WERI-Rb-1 (cell line): ENCODE results near the gene ING3.
A peak's percentile ranks its signal among the peaks of the same experiment; 100 is the strongest.

Experiments
- DNase-seq: peaks from one replicate; pipeline ENCODE4 v3.0.0-alpha.2; 2020
- H3K27ac ChIP-seq: fragments of 250-450 bp; sonication (Bioruptor Pico); 2 replicates; pipeline ENCODE4 v1.5.1; 2020; ENCODE audit warnings: mild to moderate bottlenecking, moderate library complexity
- H3K27me3 ChIP-seq: fragments of 250-450 bp; sonication (Bioruptor Pico); 2 replicates; pipeline ENCODE4 v1.5.1; 2021; ENCODE audit warnings: mild to moderate bottlenecking, low read depth, moderate library complexity; ENCODE audit not compliant: insufficient read depth, severe bottlenecking
- H3K36me3 ChIP-seq: fragments of 250-450 bp; sonication (Bioruptor Pico); 2 replicates; pipeline ENCODE4 v1.5.1; 2020; ENCODE audit warnings: mild to moderate bottlenecking, moderate library complexity
- H3K4me3 ChIP-seq: 2 replicates; pipeline ENCODE4 v1.5.1; 2011; ENCODE audit warnings: low read depth, mild to moderate bottlenecking, control low read depth, low read length
- H3K9me3 ChIP-seq: fragments of 250-450 bp; sonication (Bioruptor Pico); 2 replicates; pipeline ENCODE4 v1.5.1; 2021; ENCODE audit warnings: mild to moderate bottlenecking, moderate library complexity; ENCODE audit not compliant: severe bottlenecking
- TF ChIP-seq, protein P1 (sequence below): IDR thresholded peaks from 2 replicates; pipeline ENCODE4 v1.5.1; 2011; ENCODE audit warnings: low read depth, mild to moderate bottlenecking, control low read depth, inconsistent platforms, low read length

The ING3 gene, protein sequence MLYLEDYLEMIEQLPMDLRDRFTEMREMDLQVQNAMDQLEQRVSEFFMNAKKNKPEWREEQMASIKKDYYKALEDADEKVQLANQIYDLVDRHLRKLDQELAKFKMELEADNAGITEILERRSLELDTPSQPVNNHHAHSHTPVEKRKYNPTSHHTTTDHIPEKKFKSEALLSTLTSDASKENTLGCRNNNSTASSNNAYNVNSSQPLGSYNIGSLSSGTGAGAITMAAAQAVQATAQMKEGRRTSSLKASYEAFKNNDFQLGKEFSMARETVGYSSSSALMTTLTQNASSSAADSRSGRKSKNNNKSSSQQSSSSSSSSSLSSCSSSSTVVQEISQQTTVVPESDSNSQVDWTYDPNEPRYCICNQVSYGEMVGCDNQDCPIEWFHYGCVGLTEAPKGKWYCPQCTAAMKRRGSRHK

DNA sequence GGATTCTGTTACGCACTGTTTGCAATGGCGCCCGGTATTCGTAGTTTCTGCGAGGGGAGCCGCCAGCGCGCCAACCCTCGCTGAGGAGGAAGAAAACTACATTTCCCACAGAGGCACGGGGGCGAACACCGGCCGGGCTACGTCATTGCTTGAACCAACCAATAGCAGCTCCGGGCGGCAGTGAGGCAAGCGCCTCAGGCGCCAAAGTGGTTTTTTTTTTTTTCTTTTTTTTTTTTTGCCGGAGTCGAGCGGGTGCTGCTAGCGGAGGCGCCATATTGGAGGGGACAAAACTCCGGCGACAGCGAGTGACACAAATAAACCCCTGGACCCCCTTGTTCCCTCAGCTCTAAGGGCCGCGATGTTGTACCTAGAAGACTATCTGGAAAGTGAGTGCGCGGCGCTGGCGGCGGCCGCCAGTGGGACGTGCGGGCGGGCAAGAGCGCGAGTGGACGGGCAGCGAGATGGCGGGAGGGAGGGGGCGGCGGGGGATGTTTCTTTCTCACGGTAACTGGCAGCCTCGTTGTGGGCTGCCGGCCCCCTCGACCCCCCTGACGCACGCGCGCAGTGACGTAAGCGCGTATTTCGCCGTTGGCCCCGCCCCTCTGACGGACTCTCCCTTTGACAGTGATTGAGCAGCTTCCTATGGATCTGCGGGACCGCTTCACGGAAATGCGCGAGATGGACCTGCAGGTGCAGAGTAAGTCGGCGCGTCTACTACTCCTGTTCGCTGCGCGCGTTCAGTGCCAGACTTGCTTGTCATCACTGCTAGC lies at the start of gene ING3:
Gene ING3, plus strand, starts transcription at position 239 of the 770 bp plus-strand sequence. Its CDS starts 120 bp downstream, at position 359.
- H3K36me3 ChIP-seq = peaks cover 28% of the 10 kb centered on the region
- no peaks in the 10 kb centered on the region for H3K27me3 ChIP-seq
- TF ChIP-seq, protein P1, sequence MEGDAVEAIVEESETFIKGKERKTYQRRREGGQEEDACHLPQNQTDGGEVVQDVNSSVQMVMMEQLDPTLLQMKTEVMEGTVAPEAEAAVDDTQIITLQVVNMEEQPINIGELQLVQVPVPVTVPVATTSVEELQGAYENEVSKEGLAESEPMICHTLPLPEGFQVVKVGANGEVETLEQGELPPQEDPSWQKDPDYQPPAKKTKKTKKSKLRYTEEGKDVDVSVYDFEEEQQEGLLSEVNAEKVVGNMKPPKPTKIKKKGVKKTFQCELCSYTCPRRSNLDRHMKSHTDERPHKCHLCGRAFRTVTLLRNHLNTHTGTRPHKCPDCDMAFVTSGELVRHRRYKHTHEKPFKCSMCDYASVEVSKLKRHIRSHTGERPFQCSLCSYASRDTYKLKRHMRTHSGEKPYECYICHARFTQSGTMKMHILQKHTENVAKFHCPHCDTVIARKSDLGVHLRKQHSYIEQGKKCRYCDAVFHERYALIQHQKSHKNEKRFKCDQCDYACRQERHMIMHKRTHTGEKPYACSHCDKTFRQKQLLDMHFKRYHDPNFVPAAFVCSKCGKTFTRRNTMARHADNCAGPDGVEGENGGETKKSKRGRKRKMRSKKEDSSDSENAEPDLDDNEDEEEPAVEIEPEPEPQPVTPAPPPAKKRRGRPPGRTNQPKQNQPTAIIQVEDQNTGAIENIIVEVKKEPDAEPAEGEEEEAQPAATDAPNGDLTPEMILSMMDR = no peak
- peak within 1 kb of the TSS; percentile 85 for H3K4me3 ChIP-seq
- H3K9me3 ChIP-seq = no peaks in the 10 kb centered on the region
- H3K27ac ChIP-seq = peak within 1 kb of the TSS; percentile 99
- peak; percentile 96 for DNase-seq

DNA sequence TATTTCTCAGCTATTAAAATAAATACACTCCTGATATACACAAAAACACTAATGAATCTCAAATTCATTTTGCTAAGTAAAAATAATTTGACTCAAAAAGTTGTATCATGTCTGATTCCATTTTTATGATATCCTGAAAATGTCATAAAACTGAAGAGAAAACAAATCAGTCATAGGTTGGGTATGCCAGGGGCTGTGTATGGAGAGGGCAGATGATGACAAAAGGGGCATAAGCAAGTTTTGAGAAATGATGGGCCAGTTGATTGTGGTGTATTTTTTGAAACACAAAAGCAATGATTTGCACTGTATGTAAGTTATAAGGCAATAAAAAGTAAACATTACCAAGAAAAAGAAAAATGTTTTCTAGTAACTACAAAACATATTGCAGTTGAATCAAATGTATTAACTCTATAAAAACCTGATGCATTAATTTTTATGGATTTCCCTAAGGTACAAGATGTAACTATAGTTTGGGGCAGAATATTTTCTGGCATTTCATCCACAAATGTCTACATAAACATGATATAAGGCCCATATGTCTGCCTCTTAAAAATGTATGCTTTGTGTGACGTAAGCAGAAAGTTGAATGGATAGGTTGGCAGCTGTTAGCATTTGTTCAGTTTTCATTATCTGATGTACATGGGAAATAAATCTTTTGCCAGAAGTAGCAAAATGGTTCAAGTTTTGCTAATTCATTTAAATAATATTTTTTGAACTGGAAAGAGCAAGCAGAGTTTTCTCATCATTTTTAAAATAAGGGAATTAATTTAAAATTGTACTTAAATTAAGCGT lies 35.1 kb upstream of the ING3 start:
- DNase-seq = no peak
- Histone ChIP-seq H3K9me3 (no peaks in the 10 kb centered on the region), H3K36me3 (no peaks in the 10 kb centered on the region), H3K27ac (no peak overlapping the region), H3K27me3 (no peaks in the 10 kb centered on the region), H3K4me3 (no peak overlapping the region)
- TF ChIP-seq, protein P1 = no peak

DNA sequence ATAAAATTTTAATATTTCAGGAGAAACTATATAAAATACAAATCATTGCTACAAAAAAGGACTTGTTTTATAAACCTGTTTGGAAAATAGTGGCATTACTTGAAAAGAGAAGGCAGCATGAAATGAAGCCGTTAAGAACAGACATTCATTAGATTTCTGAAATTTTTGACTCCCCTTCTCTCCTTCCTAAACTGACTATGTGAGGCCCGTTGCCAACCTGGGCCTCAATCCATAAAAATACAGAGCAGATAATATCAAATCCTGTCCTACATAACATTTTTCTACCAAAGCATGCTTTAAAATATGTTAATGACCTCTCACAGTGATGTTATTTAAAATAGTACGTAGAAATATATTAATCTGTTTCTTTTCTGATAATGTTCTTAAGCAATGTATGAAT lies 34.5 kb upstream of the ING3 start:
- H3K9me3 ChIP-seq = no peaks in the 10 kb centered on the region
- TF ChIP-seq, protein P1 = no peak
- H3K36me3 ChIP-seq = no peaks in the 10 kb centered on the region
- H3K27me3 ChIP-seq = no peaks in the 10 kb centered on the region
- no peak for DNase-seq
- H3K4me3 ChIP-seq = no peak overlapping the region
- H3K27ac ChIP-seq = no peak overlapping the region

DNA sequence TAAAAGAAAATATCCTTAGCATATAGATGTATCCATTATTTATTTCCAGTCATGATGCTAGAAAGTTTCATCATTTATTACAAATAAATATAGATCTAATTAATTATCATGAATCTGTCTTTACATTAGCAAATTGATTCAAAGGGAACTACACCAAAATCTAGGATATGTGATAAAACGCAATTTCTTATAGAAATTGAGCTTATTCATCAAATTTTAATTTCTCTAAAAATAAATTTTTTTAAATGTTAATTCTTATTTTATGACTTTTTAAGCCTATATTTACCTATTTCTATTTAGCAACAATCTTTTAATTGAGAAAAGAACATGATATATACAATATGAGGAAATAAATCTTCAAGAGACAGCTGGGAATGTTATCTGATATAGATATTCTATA lies 34.0 kb upstream of the ING3 start:
- Histone ChIP-seq H3K36me3 (no peaks in the 10 kb centered on the region), H3K27me3 (no peaks in the 10 kb centered on the region), H3K27ac (no peak overlapping the region), H3K9me3 (no peaks in the 10 kb centered on the region), H3K4me3 (no peak overlapping the region)
- TF ChIP-seq, protein P1 = no peak
- DNase-seq = no peak

DNA sequence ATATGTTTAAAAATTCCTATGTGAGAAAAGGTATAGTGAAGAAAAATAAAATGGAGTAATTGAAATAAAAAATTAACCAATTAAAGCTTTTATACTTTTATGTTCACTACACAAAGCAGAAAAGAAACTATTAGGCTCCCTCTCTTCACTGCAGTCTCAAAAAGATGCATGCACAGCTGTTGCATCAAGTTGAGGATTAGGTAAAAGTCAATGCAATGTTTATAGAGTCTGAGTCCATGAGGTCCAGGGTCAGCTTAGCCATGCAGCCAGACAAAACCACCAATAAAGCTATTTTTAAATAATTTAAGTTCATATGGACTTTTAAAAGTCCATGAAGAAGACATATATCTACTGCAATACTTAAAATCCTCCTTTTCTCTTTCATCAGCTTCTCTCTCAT lies 31.1 kb upstream of the ING3 start:
- TF ChIP-seq, protein P1 = no peak
- Histone ChIP-seq H3K9me3 (no peaks in the 10 kb centered on the region), H3K36me3 (no peaks in the 10 kb centered on the region), H3K27ac (no peak overlapping the region), H3K4me3 (no peak overlapping the region), H3K27me3 (no peaks in the 10 kb centered on the region)
- DNase-seq = no peak
